Neutrophil (primary cell): ENCODE data around the gene MPZL1.
A peak's percentile ranks its signal among the peaks of the same experiment; 100 is the strongest.

Experiments used
- H3K27ac ChIP-seq: fragments of 200-600 bp; sonication (generic); 2 replicates; pipeline ENCODE4 v1.5.1; 2016; ENCODE audit warnings: mild to moderate bottlenecking, moderate library complexity
- H3K27me3 ChIP-seq: fragments of 200-600 bp; sonication (generic); 2 replicates; pipeline ENCODE4 v1.6.0; 2016; ENCODE audit warnings: mild to moderate bottlenecking
- H3K36me3 ChIP-seq: fragments of 200-600 bp; sonication (generic); 2 replicates; pipeline ENCODE4 v1.5.1; 2017
- H3K4me1 ChIP-seq, 2 experiments: fragments of 200-600 bp in 1 of 2; sonication (generic) in 1 of 2; 1 replicate in 1 of 2; 2 replicates in 1 of 2; pipeline versions ENCODE4 v1.5.1 to v1.6.1; 2013 to 2016; ENCODE audit warnings: low read depth in 1 of 2, low read length in 1 of 2, mild to moderate bottlenecking in 1 of 2, moderate library complexity in 1 of 2; ENCODE audit not compliant: control insufficient read depth in 1 of 2, insufficient read depth in 1 of 2
- H3K4me3 ChIP-seq, 2 experiments: fragments of 200-600 bp in 1 of 2; sonication (generic) in 1 of 2; 1 replicate in 1 of 2; 2 replicates in 1 of 2; pipeline ENCODE4 v1.5.1; 2013 to 2016; ENCODE audit warnings: low read depth in 1 of 2, low read length in 1 of 2, mild to moderate bottlenecking in 1 of 2, moderate library complexity in 1 of 2
- H3K9me3 ChIP-seq: fragments of 200-600 bp; sonication (generic); 2 replicates; pipeline ENCODE4 v1.5.1; 2016
- CTCF ChIP-seq: fragments of 200-600 bp; sonication (generic); IDR thresholded peaks from 2 replicates; pipeline ENCODE4 v1.5.1; 2016; ENCODE audit warnings: antibody characterized with exemption

MPZL1 gene

DNA sequence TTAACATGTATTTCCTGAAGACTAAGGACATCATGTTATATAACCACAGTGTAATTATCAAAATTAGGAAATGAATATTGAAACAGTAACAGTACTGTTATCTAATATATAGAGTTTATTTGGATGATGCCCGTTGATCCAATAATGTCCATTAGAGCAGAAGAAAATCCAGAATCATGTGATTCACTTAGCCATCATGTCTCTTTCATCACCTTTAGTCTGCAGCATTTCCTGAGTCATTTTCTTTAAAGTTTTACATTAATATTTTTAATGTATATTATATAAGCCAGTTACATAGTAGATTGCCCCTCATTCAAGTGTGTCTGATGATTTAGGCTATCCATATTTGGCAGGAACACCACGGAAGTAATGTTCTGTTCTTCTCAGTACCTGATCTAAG, 28.9 kb downstream of the MPZL1 start:
- TF ChIP-seq CTCF: no peak
- Histone ChIP-seq H3K4me3 (no peak overlapping the region), H3K27ac (no peak overlapping the region), H3K4me1 (peaks cover 0 to 15% of the 10 kb centered on the region in 2 experiments), H3K36me3 (no peaks in the 10 kb centered on the region), H3K9me3 (no peaks in the 10 kb centered on the region), H3K27me3 (no peaks in the 10 kb centered on the region)

DNA sequence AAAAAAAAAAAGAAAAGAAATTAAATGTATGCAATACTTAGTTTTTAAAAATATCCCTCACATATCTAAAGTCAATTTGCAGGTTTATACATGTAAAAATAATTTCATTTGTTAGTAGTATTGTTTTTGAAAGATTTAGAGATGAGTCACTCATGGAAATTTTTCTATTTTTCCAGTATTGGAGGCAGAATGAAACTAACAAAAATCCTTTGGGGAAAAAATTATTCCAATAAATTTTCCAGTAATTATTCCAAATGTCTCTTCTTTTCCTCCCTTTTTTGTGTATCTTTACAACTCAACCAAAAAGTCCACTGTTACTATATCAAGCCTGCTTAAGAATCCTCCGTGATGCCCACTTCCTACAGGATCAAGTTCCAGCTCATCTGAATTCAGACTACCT, 29.9 kb downstream of the MPZL1 start:
- H3K4me3 ChIP-seq: no peak overlapping the region
- H3K4me1 ChIP-seq: peaks cover 0 to 15% of the 10 kb centered on the region in 2 experiments
- no peaks in the 10 kb centered on the region for H3K27me3 ChIP-seq
- H3K27ac ChIP-seq: no peak overlapping the region
- TF ChIP-seq CTCF: no peak
- no peaks in the 10 kb centered on the region for H3K36me3 ChIP-seq
- H3K9me3 ChIP-seq: no peaks in the 10 kb centered on the region

DNA sequence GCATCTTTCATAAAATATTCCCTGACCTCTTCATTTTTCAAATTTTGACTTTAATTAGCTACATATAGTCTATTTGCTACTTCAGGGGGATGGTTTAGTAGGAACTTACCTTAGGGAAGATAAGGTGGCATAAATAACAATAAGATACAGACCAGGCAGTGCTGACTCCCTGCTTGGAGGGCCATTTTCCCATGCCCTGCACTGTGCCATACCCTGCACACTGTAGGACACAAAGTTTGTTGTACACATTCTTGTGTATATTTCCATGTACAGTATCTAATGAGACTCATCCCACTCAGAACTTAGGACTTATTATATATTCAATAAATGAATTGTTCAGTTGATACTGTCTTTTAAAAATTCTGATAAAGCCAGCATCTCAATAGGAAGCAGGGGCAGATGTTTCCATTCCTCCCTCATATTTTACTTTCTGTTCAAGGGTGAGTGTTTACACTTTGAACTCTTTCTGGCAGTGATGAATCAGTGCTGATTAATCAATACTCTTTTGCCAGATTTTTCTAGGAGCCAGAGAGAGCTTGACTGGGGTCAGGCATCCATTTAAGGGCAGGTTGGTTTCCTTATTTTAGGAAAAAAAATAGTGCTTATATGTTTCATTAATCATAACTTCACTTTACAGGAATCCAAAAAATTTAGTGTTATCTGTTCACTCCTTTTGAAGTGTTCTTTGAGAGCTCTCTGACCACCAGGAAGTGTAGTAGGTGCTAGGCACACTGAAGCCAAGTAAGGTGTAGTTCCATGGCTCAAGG, 30.6 kb downstream of the MPZL1 start:
- Histone ChIP-seq H3K4me1 (peaks cover 0 to 15% of the 10 kb centered on the region in 2 experiments), H3K4me3 (no peak overlapping the region), H3K36me3 (no peaks in the 10 kb centered on the region), H3K27me3 (no peaks in the 10 kb centered on the region), H3K9me3 (no peaks in the 10 kb centered on the region), H3K27ac (peak overlapping the region; percentile 51)
- no peak for TF ChIP-seq CTCF

DNA sequence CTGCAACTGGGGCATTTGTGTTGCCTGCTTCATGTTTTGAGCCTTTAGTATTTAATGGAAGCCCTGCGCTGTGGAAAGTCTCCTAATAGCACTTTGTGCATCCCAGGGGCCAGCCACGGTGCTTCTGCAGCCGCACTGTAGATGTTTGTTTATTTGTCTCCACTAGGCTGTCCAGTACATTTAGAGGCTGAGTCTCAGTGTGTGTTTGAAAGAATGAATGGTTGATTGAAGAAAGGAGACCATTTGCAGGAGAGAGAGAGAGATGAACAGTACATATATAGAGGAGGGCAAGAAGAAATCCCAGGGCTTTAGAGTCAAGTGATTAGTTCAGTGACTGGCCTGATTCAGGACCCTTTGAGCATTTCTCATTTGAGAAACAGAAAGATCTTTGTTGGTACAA, 33.9 kb downstream of the MPZL1 start:
- Histone ChIP-seq H3K36me3 (no peaks in the 10 kb centered on the region), H3K4me1 (peaks cover 0 to 15% of the 10 kb centered on the region in 2 experiments), H3K27ac (no peak overlapping the region), H3K4me3 (no peak overlapping the region), H3K27me3 (no peaks in the 10 kb centered on the region), H3K9me3 (no peaks in the 10 kb centered on the region)
- no peak for TF ChIP-seq CTCF

GRCh38 chr1:167756730-167757405, 35.1 kb downstream of the MPZL1 start:
- Histone ChIP-seq H3K36me3 (no peaks in the 10 kb centered on the region), H3K9me3 (no peaks in the 10 kb centered on the region), H3K4me3 (no peak overlapping the region), H3K27ac (no peak overlapping the region), H3K27me3 (no peaks in the 10 kb centered on the region), H3K4me1 (peaks cover 0 to 21% of the 10 kb centered on the region in 2 experiments)
- TF ChIP-seq CTCF: no peak
